Astrocyte (in vitro differentiated cells and primary cell): ENCODE data around the gene ASCC3.

Experiments
- CTCF ChIP-seq: IDR thresholded peaks from 2 replicates; pipeline ENCODE4 v1.5.1; 2011; ENCODE audit warnings: low read depth, mild to moderate bottlenecking, inconsistent platforms, low read length, moderate library complexity; ENCODE audit not compliant: insufficient read depth
- EZH2 ChIP-seq: IDR thresholded peaks from 2 replicates; pipeline ENCODE4 v1.6.1; 2012; ENCODE audit warnings: mild to moderate bottlenecking, low read length, inconsistent platforms; ENCODE audit not compliant: insufficient read depth

DNA sequence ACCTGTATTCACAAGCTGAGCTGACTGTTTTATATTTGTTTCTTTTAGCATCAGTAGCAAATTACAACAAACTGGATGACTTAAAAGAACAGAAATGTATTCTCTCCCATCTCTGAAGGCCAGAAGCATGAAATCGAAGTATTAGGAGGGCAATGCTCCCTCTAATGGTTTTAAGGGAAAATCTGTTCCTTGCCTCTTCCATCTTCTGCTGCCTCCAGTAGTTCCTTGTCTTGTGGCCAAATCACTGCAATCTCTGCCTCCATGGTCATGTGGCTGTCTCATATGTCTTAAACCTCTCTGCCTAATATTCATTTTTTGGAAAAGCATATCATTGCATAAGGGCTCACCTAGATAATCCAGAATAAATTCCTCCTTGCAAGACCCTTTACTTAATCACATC, 25.2 kb upstream of the ASCC3 start:
- no peak for TF ChIP-seq CTCF
- TF ChIP-seq EZH2 = no peak
